Measurements from ENCODE around the gene CELA2B. TPM values are rescaled to one million over a fixed set of nuclear protein-coding genes. Genes with fewer than 3 reads are reported as not detected.
A peak's percentile ranks its signal among the peaks of the same experiment; 100 is the strongest.
"Not testable (repeated sequence)": the region's sequence is repeated elsewhere in the genome, so short reads cannot be mapped to it uniquely, and the experiment has no call there.

The CELA2B gene
- polyA plus RNA-seq, 1 donor: not detected

GRCh38 chr1:15513192-15513591 is 37.3 kb downstream of the CELA2B start:
- 100% methylated on average over 1 of the region's 4 CpGs for WGBS (ENCODE audit: insufficient coverage, low lambda C conversion rate)
- no peak for DNase-seq
- H3K36me3 ChIP-seq (ENCODE audit: control insufficient read depth, insufficient read depth, low read length): peaks cover 37% of the 10 kb centered on the region

GRCh38 chr1:15513919-15514318 is 38.0 kb downstream of the CELA2B start:
- H3K9me3 ChIP-seq (ENCODE audit: control insufficient read depth, low read depth, low read length): no peaks in the 10 kb centered on the region
- H3K27me3 ChIP-seq (ENCODE audit: control insufficient read depth, insufficient read depth, low read length): no peaks in the 10 kb centered on the region
- no peak overlapping the region for H3K27ac ChIP-seq (ENCODE audit: low read length)
- WGBS (ENCODE audit: insufficient coverage, low lambda C conversion rate): no CpG with 5 or more reads among the region's 3 CpGs
- DNase-seq: no peak
- no peaks in the 10 kb centered on the region for H3K4me1 ChIP-seq (ENCODE audit: control insufficient read depth, insufficient read depth, low read length)
- H3K4me3 ChIP-seq (ENCODE audit: low read length): no peak overlapping the region
- peaks cover 41% of the 10 kb centered on the region for H3K36me3 ChIP-seq (ENCODE audit: control insufficient read depth, insufficient read depth, low read length)

More at GRCh38 chr1:15513192-15513591, 37.3 kb downstream of the CELA2B start:
- Histone ChIP-seq H3K4me1 (ENCODE audit: control insufficient read depth, insufficient read depth, low read length) (no peaks in the 10 kb centered on the region), H3K4me3 (ENCODE audit: low read length) (no peak overlapping the region), H3K9me3 (ENCODE audit: control insufficient read depth, low read depth, low read length) (no peaks in the 10 kb centered on the region), H3K27me3 (ENCODE audit: control insufficient read depth, insufficient read depth, low read length) (no peaks in the 10 kb centered on the region), H3K27ac (ENCODE audit: low read length) (no peak overlapping the region)

- H3K4me3 ChIP-seq (ENCODE audit: low read length); DNase-seq; H3K27me3 ChIP-seq (ENCODE audit: control insufficient read depth, insufficient read depth, low read length); H3K9me3 ChIP-seq (ENCODE audit: control insufficient read depth, low read depth, low read length); H3K27ac ChIP-seq (ENCODE audit: low read length); H3K4me1 ChIP-seq (ENCODE audit: control insufficient read depth, insufficient read depth, low read length): not testable (repeated sequence)
- whole genome bisulfite sequencing (ENCODE audit: insufficient coverage, low lambda C conversion rate): no CpG with 5 or more reads among the region's 5 CpGs
- H3K36me3 ChIP-seq (ENCODE audit: control insufficient read depth, insufficient read depth, low read length): peaks cover 41% of the 10 kb centered on the region
Measured at GRCh38 chr1:15514557-15514956, 38.7 kb downstream of the CELA2B start.

GRCh38 chr1:15515022-15515663 is 39.2 kb downstream of the CELA2B start:
- no peak for DNase-seq
- H3K4me1 ChIP-seq (ENCODE audit: control insufficient read depth, insufficient read depth, low read length): no peaks in the 10 kb centered on the region
- H3K4me3 ChIP-seq (ENCODE audit: low read length): no peak overlapping the region
- H3K9me3 ChIP-seq (ENCODE audit: control insufficient read depth, low read depth, low read length): no peaks in the 10 kb centered on the region
- no peaks in the 10 kb centered on the region for H3K27me3 ChIP-seq (ENCODE audit: control insufficient read depth, insufficient read depth, low read length)
- H3K36me3 ChIP-seq (ENCODE audit: control insufficient read depth, insufficient read depth, low read length): peaks cover 41% of the 10 kb centered on the region
- no CpG with 5 or more reads among the region's 2 CpGs for WGBS (ENCODE audit: insufficient coverage, low lambda C conversion rate)
- H3K27ac ChIP-seq (ENCODE audit: low read length): no peak overlapping the region

GRCh38 chr1:15519625-15520024 is 43.7 kb downstream of the CELA2B start:
- H3K27ac ChIP-seq (ENCODE audit: low read length): no peak overlapping the region
- H3K27me3 ChIP-seq (ENCODE audit: control insufficient read depth, insufficient read depth, low read length): no peaks in the 10 kb centered on the region
- WGBS (ENCODE audit: insufficient coverage, low lambda C conversion rate): no CpG with 5 or more reads among the region's 3 CpGs
- no peak overlapping the region for H3K4me3 ChIP-seq (ENCODE audit: low read length)
- H3K36me3 ChIP-seq (ENCODE audit: control insufficient read depth, insufficient read depth, low read length): peaks cover 22% of the 10 kb centered on the region
- no peaks in the 10 kb centered on the region for H3K9me3 ChIP-seq (ENCODE audit: control insufficient read depth, low read depth, low read length)
- peaks cover 10% of the 10 kb centered on the region for H3K4me1 ChIP-seq (ENCODE audit: control insufficient read depth, insufficient read depth, low read length)
- no peak for DNase-seq

- not testable (repeated sequence) for H3K9me3 ChIP-seq (ENCODE audit: control insufficient read depth, low read depth, low read length); H3K27me3 ChIP-seq (ENCODE audit: control insufficient read depth, insufficient read depth, low read length); H3K27ac ChIP-seq (ENCODE audit: low read length); H3K4me3 ChIP-seq (ENCODE audit: low read length)
- 83% methylated on average over 3 of the region's 17 CpGs for WGBS (ENCODE audit: insufficient coverage, low lambda C conversion rate)
- Histone ChIP-seq H3K4me1 (ENCODE audit: control insufficient read depth, insufficient read depth, low read length) (peaks cover 20% of the 10 kb centered on the region), H3K36me3 (ENCODE audit: control insufficient read depth, insufficient read depth, low read length) (peaks cover 20% of the 10 kb centered on the region)
- peak in 1 of 2 donors; percentile 28 for DNase-seq
Measured at GRCh38 chr1:15521206-15521906, 45.5 kb downstream of the CELA2B start.

GRCh38 chr1:15522551-15522950 is 46.6 kb downstream of the CELA2B start:
- Histone ChIP-seq H3K27me3 (ENCODE audit: control insufficient read depth, insufficient read depth, low read length) (no peaks in the 10 kb centered on the region), H3K4me1 (ENCODE audit: control insufficient read depth, insufficient read depth, low read length) (peaks cover 20% of the 10 kb centered on the region), H3K9me3 (ENCODE audit: control insufficient read depth, low read depth, low read length) (no peaks in the 10 kb centered on the region), H3K36me3 (ENCODE audit: control insufficient read depth, insufficient read depth, low read length) (peaks cover 10% of the 10 kb centered on the region), H3K4me3 (ENCODE audit: low read length) (no peak overlapping the region), H3K27ac (ENCODE audit: low read length) (no peak overlapping the region)
- WGBS (ENCODE audit: insufficient coverage, low lambda C conversion rate): 100% methylated on average over 2 of the region's 4 CpGs
- no peak for DNase-seq

GRCh38 chr1:15523104-15524020 is 47.5 kb downstream of the CELA2B start:
- WGBS (ENCODE audit: insufficient coverage, low lambda C conversion rate): no CpG with 5 or more reads among the region's 18 CpGs
- no peak for DNase-seq
- H3K27me3 ChIP-seq (ENCODE audit: control insufficient read depth, insufficient read depth, low read length): no peaks in the 10 kb centered on the region
- H3K4me1 ChIP-seq (ENCODE audit: control insufficient read depth, insufficient read depth, low read length): peaks cover 24% of the 10 kb centered on the region
- H3K27ac ChIP-seq (ENCODE audit: low read length): peak overlapping the region; percentile 82
- peaks cover 3% of the 10 kb centered on the region for H3K36me3 ChIP-seq (ENCODE audit: control insufficient read depth, insufficient read depth, low read length)
- no peaks in the 10 kb centered on the region for H3K9me3 ChIP-seq (ENCODE audit: control insufficient read depth, low read depth, low read length)
- H3K4me3 ChIP-seq (ENCODE audit: low read length): peak overlapping the region; percentile 69

- Histone ChIP-seq H3K4me3 (ENCODE audit: low read length) (peak within 1 kb of the TSS; percentile 76), H3K27ac (ENCODE audit: low read length) (peak within 1 kb of the TSS; percentile 98), H3K36me3 (ENCODE audit: control insufficient read depth, insufficient read depth, low read length) (peaks cover 1% of the 10 kb centered on the region), H3K27me3 (ENCODE audit: control insufficient read depth, insufficient read depth, low read length) (no peaks in the 10 kb centered on the region), H3K4me1 (ENCODE audit: control insufficient read depth, insufficient read depth, low read length) (peaks cover 24% of the 10 kb centered on the region), H3K9me3 (ENCODE audit: control insufficient read depth, low read depth, low read length) (no peaks in the 10 kb centered on the region)
- DNase-seq: no peak
- WGBS (ENCODE audit: insufficient coverage, low lambda C conversion rate): no CpG with 5 or more reads among the region's 27 CpGs
Measured at GRCh38 chr1:15524021-15524282, 48.0 kb downstream of the CELA2B start, which contains the start of gene CASP9. CASP9 (minus strand) TSS chr1:15524215; CDS start chr1:15524200, 15 bp downstream.

- Histone ChIP-seq H3K4me1 (ENCODE audit: control insufficient read depth, insufficient read depth, low read length) (peaks cover 24% of the 10 kb centered on the region), H3K36me3 (ENCODE audit: control insufficient read depth, insufficient read depth, low read length) (peaks cover 2% of the 10 kb centered on the region), H3K27me3 (ENCODE audit: control insufficient read depth, insufficient read depth, low read length) (no peaks in the 10 kb centered on the region), H3K27ac (ENCODE audit: low read length) (peak overlapping the region; percentile 98), H3K9me3 (ENCODE audit: control insufficient read depth, low read depth, low read length) (no peaks in the 10 kb centered on the region), H3K4me3 (ENCODE audit: low read length) (peak overlapping the region; percentile 69)
- peak; percentile 97 to 98 for DNase-seq
- WGBS (ENCODE audit: insufficient coverage, low lambda C conversion rate): no CpG with 5 or more reads among the region's 88 CpGs
Measured at GRCh38 chr1:15524283-15525049, 48.6 kb downstream of the CELA2B start.

Measured in large intestine (tissue), 3 donors.